Subcutaneous preadipocyte (primary cell): ENCODE results near the gene FGF14. TPM values are rescaled to one million over a fixed set of nuclear protein-coding genes. Genes with fewer than 3 reads are reported as not detected.

Experiments
- small RNA-seq: library from RNA; depleted of rRNA; stranded (forward); fragments of <200 nt; gene quantifications from one replicate; pipeline ENCODE3, GENCODE V24; 2012
- total RNA-seq: library from RNA; depleted of rRNA; stranded (reverse); fragments of >200 nt; gene quantifications from 2 replicates; pipeline ENCODE4 v1.2.3, GENCODE V29; 2012

Gene FGF14
- total RNA-seq = 8.1 and 11.5 TPM in 2 replicates

GRCh38 chr13:102401766-102402165 lies at the start of gene FGF14:
Gene FGF14, minus strand, starts transcription at chr13:102402048.

Small RNAs within 50 kb of the gene (small RNA-seq; reads per million reads assigned to genes)
- gene MIR2681 (14.0 reads per million, percentile 96 among the genes with 10 or more reads in this experiment), gene MIR4705 (0.79 reads per million, percentile 49 among the genes with 10 or more reads in this experiment), gene RNU1-24P (not detected), gene RNY1P2 (not detected), gene RPL39P29 (not detected)

Other genes starting within 250 kb of the FGF14 start
- 49.6 and 78.2 TPM in 2 replicates for gene TPP2, start 194.9 kb upstream of the FGF14 start, total RNA-seq